Measurements from ENCODE around the gene ZDHHC12.

DNA sequence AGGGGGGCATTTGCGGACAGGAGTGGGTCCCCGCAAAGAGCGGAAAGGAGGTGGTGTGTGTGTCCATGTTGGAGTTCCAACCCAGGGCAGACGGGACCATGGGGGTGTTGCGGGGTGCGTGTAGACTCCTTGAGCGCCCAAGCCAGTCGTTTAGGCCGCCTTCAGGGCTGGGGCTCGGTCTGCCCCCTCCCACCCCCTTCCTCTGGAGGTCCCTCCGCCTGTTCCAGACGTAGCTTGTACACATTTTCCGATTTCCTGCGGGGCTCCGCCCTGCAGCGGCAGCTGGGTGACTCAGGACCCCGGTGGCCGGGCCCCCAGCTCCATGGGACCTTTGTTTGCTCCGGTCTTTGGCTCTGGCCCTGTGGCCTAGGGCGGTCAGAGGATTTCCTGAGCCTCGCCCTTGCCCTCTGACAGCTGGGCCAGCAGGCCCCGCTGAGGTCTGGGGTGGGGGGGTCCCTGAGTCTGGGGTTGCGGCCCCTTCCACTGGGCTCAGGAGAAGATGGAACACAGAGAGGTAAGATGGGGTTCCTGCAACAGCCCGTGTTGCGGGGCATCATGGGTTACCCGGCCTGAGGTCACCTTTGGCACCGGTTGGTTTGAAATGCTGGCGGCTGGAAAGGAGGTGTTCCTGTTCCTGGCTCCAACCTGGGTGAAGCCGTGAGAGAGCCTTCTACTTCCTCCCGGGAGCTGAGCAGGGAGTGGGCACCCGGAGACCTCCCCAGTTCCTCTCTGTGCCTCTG lies 20.1 kb downstream of the ZDHHC12 start:
- no peak for TF ChIP-seq EZH2phosphoT487 (IDR thresholded peaks at IDR 0.05; ENCODE audit: insufficient read depth, low read depth)
- TF ChIP-seq EZH2 (IDR thresholded peaks at IDR 0.05; ENCODE audit: insufficient read depth, poor library complexity, severe bottlenecking): no peak

All from GM23248 (cell line).